ENCODE measurements around the gene NR1H3.

NR1H3 gene

GRCh38 chr11:47244448-47245350 is 13.1 kb upstream of the NR1H3 start:
- DNase-seq (ENCODE audit: low spot score) = no peak

GRCh38 chr11:47245611-47246357 is 12.0 kb upstream of the NR1H3 start:
- no peak for DNase-seq (ENCODE audit: low spot score)

- DNase-seq (ENCODE audit: low spot score) = no peak
These were observed 10.3 kb upstream of the NR1H3 start for GRCh38 chr11:47247502-47247901.

- DNase-seq (ENCODE audit: low spot score) = no peak
These were observed 9.5 kb upstream of the NR1H3 start for GRCh38 chr11:47248304-47248663.

- peak; percentile 90 for DNase-seq (ENCODE audit: low spot score)
These were observed 9.0 kb upstream of the NR1H3 start, which contains the start of gene ACP2 for GRCh38 chr11:47248664-47249377. Gene ACP2 (minus strand): TSS chr11:47248814. CDS start chr11:47248789, 25 bp downstream.

GRCh38 chr11:47249378-47249715 is 8.4 kb upstream of the NR1H3 start:
- DNase-seq (ENCODE audit: low spot score) = no peak

GRCh38 chr11:47251751-47252150 is 6.0 kb upstream of the NR1H3 start:
- no peak for DNase-seq (ENCODE audit: low spot score)

GRCh38 chr11:47253660-47254059 is 4.1 kb upstream of the NR1H3 start:
- no peak for DNase-seq (ENCODE audit: low spot score)

- no peak for DNase-seq (ENCODE audit: low spot score)
These were observed 3.4 kb upstream of the NR1H3 start for GRCh38 chr11:47254386-47254785.

- DNase-seq (ENCODE audit: low spot score) = no peak
These were observed 1.4 kb upstream of the NR1H3 start for GRCh38 chr11:47256374-47256773.

- no peak for DNase-seq (ENCODE audit: low spot score)
These were observed 649 bp upstream of the NR1H3 start for GRCh38 chr11:47257177-47257516.

- no peak for DNase-seq (ENCODE audit: low spot score)
These were observed 614 bp downstream of the NR1H3 start for GRCh38 chr11:47258317-47258902.

- peak; percentile 41 for DNase-seq (ENCODE audit: low spot score)
These were observed 1.6 kb downstream of the NR1H3 start for GRCh38 chr11:47259232-47259977.

- DNase-seq (ENCODE audit: low spot score) = no peak
These were observed 2.6 kb downstream of the NR1H3 start for GRCh38 chr11:47260366-47260765.

GRCh38 chr11:47261291-47261800 is 3.5 kb downstream of the NR1H3 start:
- DNase-seq (ENCODE audit: low spot score) = no peak

GRCh38 chr11:47264119-47264518 is 6.3 kb downstream of the NR1H3 start:
- DNase-seq (ENCODE audit: low spot score) = no peak

- DNase-seq (ENCODE audit: low spot score) = no peak
These were observed 6.7 kb downstream of the NR1H3 start for GRCh38 chr11:47264521-47264920.

GRCh38 chr11:47267876-47268275 is 10.1 kb downstream of the NR1H3 start:
- DNase-seq (ENCODE audit: low spot score) = no peak

- DNase-seq (ENCODE audit: low spot score) = no peak
These were observed 10.7 kb downstream of the NR1H3 start for GRCh38 chr11:47268448-47269001.

- peak; percentile 78 for DNase-seq (ENCODE audit: low spot score)
These were observed 11.4 kb downstream of the NR1H3 start for GRCh38 chr11:47269002-47269828.

Data from hematopoietic multipotent progenitor cell treated with erythropoietin and hydrocortisone succinate and interleukin-3 and kit ligand, for 15 days (in vitro differentiated cells).